ENCODE measurements around the gene SEMA5B.

SEMA5B gene

DNA sequence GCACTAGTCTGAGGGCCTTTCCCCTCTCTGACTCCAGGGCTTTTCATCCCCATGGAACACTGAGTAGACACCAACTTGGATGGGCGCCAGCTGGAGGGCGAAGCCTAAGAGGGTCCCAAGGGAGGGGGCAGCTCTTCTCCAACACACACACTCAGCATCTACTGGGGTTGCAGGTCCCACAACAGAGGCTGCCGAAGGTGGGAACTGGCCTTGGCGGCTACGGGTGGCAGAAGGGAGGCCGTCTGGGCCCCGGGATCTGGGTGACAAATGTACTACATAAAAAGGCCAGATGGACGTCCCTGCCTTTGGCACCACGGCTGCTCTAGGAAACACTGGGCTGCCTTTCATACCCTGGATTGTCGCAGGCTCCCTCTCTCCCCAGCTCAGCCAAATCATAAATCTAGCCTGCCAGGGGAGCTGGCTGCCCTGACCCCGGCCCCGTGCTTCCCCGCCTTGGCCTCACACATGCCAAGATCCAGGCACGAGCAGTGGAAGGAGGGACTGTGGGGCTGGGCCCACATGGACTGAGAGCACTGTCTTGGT lies 31.5 kb downstream of the SEMA5B start:
- Mint-ChIP-seq H3K27me3 (peaks cover 87% of the 10 kb centered on the region), H3K4me1 (no peaks in the 10 kb centered on the region), H3K9me3 (no peaks in the 10 kb centered on the region), H3K27ac (no peak overlapping the region), H3K4me3 (no peak overlapping the region)
- DNase-seq = no peak
- ATAC-seq = no peak

DNA sequence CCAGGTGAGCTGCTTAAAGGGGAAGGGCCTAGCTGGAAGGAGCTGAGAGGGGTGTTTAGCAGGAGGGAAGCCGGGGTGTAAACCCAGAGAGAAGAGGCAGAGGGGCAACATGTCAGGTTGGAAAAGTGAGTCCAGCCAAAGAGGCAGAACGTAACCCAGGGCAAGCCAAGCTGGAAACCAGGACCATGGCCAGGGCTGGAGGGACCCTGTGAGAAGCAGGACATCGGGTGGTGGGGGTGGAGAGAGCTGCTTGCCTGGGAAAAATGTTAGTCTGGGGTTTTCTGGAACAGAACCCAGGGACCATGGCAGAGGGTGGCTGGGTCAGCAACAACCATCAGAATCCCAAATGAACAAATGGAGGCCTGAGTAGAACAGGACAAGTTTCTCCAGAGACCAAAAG lies 32.6 kb downstream of the SEMA5B start:
- no peaks in the 10 kb centered on the region for H3K4me1 Mint-ChIP-seq
- ATAC-seq = no peak
- no peaks in the 10 kb centered on the region for H3K9me3 Mint-ChIP-seq
- peaks cover 87% of the 10 kb centered on the region for H3K27me3 Mint-ChIP-seq
- no peak overlapping the region for H3K27ac Mint-ChIP-seq
- no peak overlapping the region for H3K4me3 Mint-ChIP-seq
- DNase-seq = no peak

DNA sequence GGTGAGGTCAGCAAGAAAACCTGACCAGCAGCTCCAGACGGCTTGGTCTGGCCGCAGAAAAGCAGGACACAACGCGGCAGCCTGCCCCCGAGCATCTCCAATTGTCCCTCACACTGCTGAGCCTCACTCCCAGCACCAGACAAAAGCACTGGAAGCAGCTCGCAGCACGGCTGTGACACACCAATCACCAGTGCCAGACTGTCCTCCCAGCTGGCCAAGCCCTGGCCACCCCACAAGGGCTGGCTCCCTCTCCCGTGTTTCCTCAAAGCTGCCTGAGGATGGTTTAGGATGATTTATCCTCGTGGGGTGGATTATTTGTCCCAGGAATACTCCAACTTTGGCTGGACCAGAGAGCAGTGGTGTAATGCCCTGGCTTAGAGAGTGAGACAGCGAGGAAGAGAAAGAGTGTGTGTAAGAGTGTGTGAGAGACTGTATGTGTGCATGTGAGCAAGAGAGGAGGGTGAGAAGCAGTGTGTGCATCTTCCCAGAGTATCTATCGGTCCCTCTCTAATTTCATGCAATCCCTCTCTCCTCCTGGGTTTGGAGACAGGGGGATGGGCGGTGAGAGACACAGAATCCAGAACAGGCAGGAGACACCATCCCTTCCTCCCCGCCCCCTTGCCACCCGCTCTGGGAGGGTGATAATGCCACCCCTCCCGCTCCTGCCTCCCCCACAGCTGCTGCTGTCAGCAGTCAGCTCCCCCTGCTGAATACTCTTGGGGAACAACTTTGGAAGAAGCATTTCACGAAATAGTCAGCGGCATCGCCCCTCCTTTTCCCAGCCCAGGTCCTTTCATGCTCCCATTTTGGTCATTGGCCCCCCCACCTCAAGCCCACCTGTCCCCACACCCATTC lies 34.2 kb downstream of the SEMA5B start:
- no peaks in the 10 kb centered on the region for H3K9me3 Mint-ChIP-seq
- H3K27ac Mint-ChIP-seq = no peak overlapping the region
- peaks cover 95% of the 10 kb centered on the region for H3K27me3 Mint-ChIP-seq
- DNase-seq (no peak), ATAC-seq (no peak)
- H3K4me3 Mint-ChIP-seq = no peak overlapping the region
- H3K4me1 Mint-ChIP-seq = no peaks in the 10 kb centered on the region

DNA sequence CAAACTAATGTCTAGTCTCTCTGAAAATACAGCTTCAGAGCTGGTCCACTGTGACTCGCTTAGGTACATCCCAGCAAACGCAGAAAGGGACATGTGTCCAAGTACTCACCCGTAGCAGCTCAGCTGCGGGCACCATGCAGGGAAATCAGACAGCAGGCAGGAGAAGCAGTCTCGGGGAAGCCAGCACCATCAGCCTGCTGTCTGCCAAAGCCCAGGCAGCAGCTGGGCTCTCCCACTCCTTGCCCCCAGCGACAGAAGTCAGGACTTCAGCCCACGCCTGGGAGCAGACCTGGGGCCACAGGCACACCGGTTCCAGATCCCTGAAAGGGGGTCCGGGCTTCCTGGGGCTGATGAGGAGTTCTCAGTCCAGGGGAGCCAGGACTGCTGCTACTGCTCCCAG lies 34.9 kb downstream of the SEMA5B start:
- Mint-ChIP-seq H3K9me3 (no peaks in the 10 kb centered on the region), H3K27me3 (peaks cover 97% of the 10 kb centered on the region), H3K27ac (no peak overlapping the region), H3K4me3 (no peak overlapping the region), H3K4me1 (no peaks in the 10 kb centered on the region)
- no peak for ATAC-seq
- DNase-seq = no peak

DNA sequence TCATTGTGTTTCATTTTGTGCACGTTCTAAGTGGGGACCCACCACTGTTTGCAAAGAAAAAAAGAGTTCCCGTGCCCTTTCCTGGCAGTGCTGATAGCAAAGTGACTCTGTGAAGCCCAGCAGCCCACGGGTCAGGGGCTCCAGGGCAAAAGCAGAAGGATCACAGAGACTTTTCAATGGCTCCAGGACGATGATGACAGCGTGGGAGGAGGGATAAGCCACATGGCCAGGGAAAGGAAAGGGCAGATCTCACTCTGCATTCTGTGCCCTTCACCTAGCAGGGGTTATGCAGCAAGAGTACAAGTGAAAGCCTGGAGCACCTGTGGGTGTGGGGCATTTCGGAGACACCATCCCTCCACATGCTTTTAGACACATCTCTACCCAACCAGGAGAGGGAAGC lies 35.4 kb downstream of the SEMA5B start:
- ATAC-seq = no peak
- Mint-ChIP-seq H3K27me3 (peaks cover 97% of the 10 kb centered on the region), H3K27ac (no peak overlapping the region), H3K4me3 (no peak overlapping the region), H3K4me1 (no peaks in the 10 kb centered on the region), H3K9me3 (no peaks in the 10 kb centered on the region)
- no peak for DNase-seq

DNA sequence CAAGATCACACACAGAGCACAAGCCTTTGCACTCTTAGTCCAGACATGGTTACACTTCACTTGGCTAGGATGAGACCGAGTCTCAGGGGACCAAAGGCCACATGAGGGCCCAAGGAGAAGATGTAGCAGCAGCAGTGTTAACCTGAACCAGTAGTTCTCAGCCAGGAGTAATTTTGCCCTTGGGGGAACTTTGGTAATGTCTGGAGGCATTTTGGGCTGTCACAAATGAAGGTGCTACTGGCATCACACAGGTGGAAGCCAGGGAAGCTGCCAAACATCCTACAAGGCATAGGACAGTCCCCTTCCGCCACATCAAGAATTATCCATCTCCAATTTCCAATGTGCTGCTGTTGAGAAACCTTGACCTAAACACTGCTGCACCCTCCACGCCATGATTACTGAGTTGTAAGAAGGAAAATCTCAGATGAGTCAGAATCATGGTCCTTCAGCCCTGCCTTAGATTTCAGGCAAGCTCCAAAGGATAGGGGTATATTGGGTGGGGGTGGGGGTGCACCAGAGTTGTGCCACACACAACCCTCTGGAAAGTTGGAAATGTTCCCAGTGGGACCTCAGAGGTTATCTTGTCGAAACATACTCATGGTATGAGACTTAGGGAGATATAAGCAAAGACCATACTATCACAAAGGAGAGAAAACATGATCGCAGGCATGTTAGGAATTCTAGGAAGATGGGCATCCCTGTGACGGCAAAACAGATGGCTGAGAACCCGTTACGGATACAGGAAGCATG lies 36.2 kb downstream of the SEMA5B start:
- H3K27me3 Mint-ChIP-seq = peaks cover 97% of the 10 kb centered on the region
- no peak overlapping the region for H3K4me3 Mint-ChIP-seq
- no peak for DNase-seq
- H3K4me1 Mint-ChIP-seq = no peaks in the 10 kb centered on the region
- no peak for ATAC-seq
- H3K27ac Mint-ChIP-seq = no peak overlapping the region
- no peaks in the 10 kb centered on the region for H3K9me3 Mint-ChIP-seq

DNA sequence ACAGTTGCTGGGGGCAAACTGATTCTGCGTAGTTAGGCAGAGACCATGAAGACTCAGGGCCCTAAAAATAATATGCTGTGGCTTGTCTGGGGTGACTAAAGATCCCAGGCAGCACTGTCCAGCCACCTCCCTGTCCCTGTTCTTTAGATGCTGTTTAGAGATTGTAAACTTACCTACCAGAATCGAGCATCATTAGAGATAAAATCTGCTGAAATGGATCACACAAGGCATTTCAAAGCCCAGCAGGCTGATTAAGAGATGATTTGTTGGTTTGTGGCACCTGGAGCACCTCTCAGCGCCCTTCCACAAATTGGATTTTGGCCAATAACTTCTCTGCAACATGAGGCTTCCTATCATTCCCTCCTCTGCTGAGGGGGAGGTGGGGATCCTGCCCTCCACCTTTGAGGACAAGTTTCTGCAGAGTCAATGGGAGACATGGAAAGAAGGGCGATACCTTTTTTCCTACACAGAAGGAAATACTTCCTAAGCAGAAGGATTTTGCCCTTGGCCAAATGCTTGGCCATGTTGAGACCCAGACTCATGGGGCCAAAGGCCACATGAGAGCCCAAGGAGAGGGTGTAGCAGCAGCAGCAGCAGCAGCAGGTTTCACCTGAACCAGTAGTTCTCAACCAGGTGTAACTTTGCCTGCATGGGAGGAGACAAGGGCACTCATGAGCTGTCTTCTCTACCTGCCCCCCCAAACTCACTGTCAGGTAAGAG lies 37.5 kb downstream of the SEMA5B start:
- no peaks in the 10 kb centered on the region for H3K4me1 Mint-ChIP-seq
- H3K27me3 Mint-ChIP-seq = peaks cover 100% of the 10 kb centered on the region
- no peaks in the 10 kb centered on the region for H3K9me3 Mint-ChIP-seq
- no peak overlapping the region for H3K4me3 Mint-ChIP-seq
- no peak for DNase-seq
- no peak for ATAC-seq
- H3K27ac Mint-ChIP-seq = no peak overlapping the region

DNA sequence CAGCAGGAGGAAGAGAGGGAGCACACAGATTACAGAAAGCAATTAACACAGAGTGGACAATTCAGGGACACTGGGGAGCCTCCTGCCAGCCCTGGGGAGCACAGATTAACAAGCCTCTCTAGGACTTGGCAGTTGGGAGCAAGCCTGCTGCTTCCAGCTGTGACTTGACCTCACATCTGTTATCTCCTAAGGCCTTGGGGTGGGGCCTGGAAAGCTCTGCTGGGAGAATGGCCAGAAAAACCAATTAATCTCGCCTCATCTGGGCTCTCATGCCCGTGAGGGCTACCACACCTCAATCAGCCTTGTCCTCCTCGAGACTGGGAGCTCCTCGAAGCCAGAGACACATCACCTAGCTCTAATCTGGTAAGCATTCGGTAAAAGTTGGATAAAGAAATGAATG lies 39.1 kb downstream of the SEMA5B start:
- H3K9me3 Mint-ChIP-seq = no peaks in the 10 kb centered on the region
- ATAC-seq (no peak), DNase-seq (no peak)
- no peaks in the 10 kb centered on the region for H3K4me1 Mint-ChIP-seq
- no peak overlapping the region for H3K4me3 Mint-ChIP-seq
- H3K27me3 Mint-ChIP-seq = peaks cover 85% of the 10 kb centered on the region
- no peak overlapping the region for H3K27ac Mint-ChIP-seq

DNA sequence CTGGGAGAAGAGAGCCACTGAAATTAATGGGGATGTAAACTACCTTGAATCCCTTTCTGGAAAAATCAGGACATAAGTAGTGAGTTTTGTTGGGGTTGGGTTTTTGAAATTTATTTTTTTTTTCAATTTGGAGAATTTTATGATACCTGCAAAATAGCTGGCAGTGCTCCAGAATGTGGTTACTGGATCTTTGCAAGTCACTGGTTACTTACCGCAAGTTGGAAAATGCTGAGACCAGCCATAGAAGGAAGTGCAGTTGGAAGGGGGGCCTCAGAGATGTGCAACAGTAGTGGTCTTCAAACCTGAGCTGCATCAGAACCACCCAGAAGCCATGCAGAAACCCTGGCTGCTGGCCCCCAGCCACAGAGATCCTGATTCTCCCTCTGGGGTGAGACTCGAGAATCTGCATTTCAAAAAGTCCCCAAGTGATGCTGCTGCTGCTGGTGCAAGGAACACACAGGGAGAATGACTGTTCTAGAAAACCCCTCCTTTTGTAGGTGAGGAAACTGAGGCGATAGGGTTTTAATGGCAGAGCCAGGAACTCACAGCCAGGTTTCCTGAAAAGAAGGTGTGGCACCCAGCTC lies 39.7 kb downstream of the SEMA5B start:
- no peak overlapping the region for H3K4me3 Mint-ChIP-seq
- no peaks in the 10 kb centered on the region for H3K4me1 Mint-ChIP-seq
- no peak overlapping the region for H3K27ac Mint-ChIP-seq
- H3K27me3 Mint-ChIP-seq = peaks cover 82% of the 10 kb centered on the region
- H3K9me3 Mint-ChIP-seq = no peaks in the 10 kb centered on the region
- DNase-seq = no peak
- no peak for ATAC-seq

DNA sequence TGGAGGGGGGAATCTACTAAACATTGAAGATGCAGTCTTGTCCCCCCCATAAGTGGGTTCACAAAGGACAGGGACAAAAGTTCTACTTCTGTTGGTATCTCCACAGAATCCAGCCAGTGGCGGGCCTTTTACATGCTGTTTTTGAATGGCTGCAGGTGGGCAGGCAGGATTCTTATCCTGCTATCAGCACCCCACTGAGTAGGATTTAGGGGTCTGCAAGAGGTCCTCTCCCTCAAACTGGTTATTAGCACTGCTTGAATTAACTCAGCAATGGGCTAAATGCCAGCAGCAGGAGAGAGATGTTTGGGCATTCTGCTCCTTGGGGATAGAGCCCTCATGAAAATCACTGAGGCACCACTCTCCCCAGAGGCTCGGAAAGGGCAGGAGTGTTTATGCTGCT lies 40.3 kb downstream of the SEMA5B start:
- H3K27me3 Mint-ChIP-seq = peaks cover 79% of the 10 kb centered on the region
- H3K27ac Mint-ChIP-seq = no peak overlapping the region
- H3K4me1 Mint-ChIP-seq = no peaks in the 10 kb centered on the region
- DNase-seq (no peak), ATAC-seq (no peak)
- H3K9me3 Mint-ChIP-seq = no peaks in the 10 kb centered on the region
- no peak overlapping the region for H3K4me3 Mint-ChIP-seq

DNA sequence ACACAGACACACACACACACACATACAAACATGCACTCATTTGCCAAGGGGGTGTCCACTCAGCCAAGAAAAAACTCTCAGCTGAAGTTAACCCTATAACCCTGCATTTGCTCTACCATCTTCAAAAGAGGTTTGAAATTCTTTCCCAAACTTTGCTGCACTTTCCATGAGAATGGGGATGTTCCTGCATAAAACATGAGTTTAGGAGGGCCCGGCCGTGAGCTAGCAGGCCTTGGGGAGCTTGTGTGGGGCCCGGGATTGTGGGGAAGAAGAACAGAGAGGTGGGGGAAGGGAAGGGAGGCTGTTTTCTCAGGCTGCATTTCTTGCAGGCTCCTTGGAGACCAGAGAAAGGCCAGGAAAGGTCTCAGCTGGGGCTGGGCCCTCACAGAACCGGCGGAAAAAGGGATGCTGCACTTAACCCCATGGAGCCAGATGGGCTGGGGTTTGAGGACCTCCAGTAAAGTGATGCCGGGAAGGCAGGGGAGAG lies 40.8 kb downstream of the SEMA5B start:
- Mint-ChIP-seq H3K9me3 (no peaks in the 10 kb centered on the region), H3K4me3 (no peak overlapping the region), H3K4me1 (no peaks in the 10 kb centered on the region), H3K27ac (no peak overlapping the region), H3K27me3 (peaks cover 74% of the 10 kb centered on the region)
- no peak for ATAC-seq
- DNase-seq = no peak

DNA sequence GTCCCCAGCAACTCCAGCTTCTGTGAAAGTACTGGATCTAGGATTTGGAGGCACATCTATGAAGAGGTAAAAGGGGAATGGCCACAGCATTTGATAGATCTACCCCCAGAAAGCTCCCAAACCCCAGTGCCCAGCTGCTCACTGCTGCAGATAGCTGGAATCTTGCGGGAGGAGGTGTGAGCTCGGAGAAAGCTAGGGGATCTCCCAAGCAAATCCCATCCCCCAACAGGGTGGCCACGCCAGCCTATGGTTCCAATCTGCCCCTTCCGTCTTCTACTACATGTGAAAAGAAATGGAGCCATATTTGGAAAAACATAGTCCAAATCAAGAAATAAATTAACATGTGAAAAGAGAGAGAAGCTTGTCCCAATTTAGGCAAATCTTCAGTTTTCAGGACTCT lies 42.0 kb downstream of the SEMA5B start:
- DNase-seq (no peak), ATAC-seq (no peak)
- Mint-ChIP-seq H3K4me1 (no peaks in the 10 kb centered on the region), H3K4me3 (no peak overlapping the region), H3K9me3 (no peaks in the 10 kb centered on the region), H3K27ac (no peak overlapping the region), H3K27me3 (peaks cover 62% of the 10 kb centered on the region)

DNA sequence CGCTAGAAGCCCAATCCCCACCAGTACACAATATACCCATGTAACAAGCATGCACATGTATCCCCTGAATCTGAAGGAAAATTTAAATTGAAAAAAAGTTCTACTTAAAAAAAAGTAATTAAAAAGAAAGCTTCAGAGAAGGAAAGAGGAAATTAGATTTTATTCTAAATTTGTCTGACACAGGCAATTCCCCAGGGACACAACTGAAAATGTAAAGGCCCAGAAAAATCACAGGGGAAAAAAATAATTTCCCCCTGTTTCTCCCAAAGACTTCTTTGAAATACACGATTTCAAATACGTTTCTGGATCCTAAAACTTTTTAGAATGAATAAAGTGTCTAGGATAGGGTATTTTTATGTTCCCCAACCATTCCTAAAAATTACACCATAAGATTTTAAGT lies 42.9 kb downstream of the SEMA5B start:
- Mint-ChIP-seq H3K27me3 (peaks cover 53% of the 10 kb centered on the region), H3K4me3 (no peak overlapping the region), H3K9me3 (no peaks in the 10 kb centered on the region), H3K27ac (no peak overlapping the region), H3K4me1 (no peaks in the 10 kb centered on the region)
- no peak for DNase-seq
- ATAC-seq = no peak

DNA sequence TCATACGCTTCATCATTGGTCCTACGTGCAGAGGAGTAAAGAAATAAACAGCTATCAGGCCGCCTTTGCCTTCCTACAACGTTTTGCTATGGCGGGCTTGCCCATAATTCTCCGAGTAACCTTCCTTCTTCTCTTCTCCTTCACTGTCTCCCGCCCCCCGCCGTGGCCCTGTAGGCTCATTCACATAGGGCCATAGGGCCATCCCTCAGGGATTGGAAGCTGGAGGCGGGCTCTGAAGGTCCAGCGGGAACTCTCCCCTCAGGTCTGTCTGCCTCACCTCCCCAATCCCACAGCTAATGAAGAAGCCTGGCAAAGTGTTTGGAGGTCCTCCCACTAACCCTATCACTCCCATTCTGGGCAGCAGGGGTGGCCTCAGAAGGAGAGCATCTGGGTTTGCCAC lies 43.6 kb downstream of the SEMA5B start:
- peaks cover 47% of the 10 kb centered on the region for H3K27me3 Mint-ChIP-seq

More for the DNA sequence above, 43.6 kb downstream of the SEMA5B start:
- no peaks in the 10 kb centered on the region for H3K9me3 Mint-ChIP-seq
- no peak overlapping the region for H3K27ac Mint-ChIP-seq
- ATAC-seq = no peak
- H3K4me1 Mint-ChIP-seq = no peaks in the 10 kb centered on the region
- H3K4me3 Mint-ChIP-seq = no peak overlapping the region
- no peak for DNase-seq

Data from stimulated activated naive CD8-positive, alpha-beta T cell treated with anti-CD3 and anti-CD28 coated beads, Interleukin-15, amount 100 ng/mL, for 72 hours (primary cell).